GM21526 (cell line): ENCODE results near the gene MYL9.

Source experiments
- ATAC-seq: cut with Tn5 transposase; IDR thresholded peaks from one replicate; pipeline ENCODE4 v1.9.1; 2021; ENCODE audit warnings: moderate library complexity; ENCODE audit not compliant: unreplicated experiment, low FRiP score

MYL9 gene

DNA sequence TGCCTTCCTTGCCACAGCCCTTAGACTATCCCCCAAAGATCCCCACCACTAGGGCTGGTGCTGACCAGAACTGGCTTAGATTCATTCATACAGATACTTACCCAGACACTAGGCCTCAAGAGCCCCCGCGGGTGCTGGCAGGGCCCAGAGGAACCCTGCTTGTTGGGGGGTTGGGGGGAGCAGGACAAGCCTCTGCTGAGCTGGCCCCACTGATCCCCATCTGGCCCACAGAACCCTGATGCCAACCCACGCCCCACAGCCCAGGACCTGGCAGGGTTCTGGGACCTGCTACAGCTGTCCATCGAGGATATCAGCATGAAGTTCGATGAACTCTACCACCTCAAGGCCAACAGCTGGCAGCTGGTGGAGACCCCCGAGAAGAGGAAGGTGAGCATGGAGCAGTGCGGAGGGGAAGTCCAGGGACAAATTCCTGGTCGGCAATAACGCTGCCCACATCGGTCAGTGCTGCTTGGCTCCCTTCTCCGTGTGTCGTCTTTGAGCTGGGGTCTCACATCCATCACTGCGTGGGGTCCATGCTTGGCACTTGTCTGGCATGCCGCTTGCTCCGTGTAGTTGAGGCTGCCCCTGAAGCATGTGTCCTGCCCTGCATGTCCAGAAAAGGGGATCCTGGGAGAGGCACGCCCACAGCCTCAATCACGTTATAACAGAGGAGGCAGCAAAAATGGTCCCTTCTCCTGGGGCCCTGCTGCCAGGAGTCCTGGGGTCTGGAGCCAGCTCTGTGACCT lies 15.5 kb upstream of the MYL9 start:
- ATAC-seq: no peak

DNA sequence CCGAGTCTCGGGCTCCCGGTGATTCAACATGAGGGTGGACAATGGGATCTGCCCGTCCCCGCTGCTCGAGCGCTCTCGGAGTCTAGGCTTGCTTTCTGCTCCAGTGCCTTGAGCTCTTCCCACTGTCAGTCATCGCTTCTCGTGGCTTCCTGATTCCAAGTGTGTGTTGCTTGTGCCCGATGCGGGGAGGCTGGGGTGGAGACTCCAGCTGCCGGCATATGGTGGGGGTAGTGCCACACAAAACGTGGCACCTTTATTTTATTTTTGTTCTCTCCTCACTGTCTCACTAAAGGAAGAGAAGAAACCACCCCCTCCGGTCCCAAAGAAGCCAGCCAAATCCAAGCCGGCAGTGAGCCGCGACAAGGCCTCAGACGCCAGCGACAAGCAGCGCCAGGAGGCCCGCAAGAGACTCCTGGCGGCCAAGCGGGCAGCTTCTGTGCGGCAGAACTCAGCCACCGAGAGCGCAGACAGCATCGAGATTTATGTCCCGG lies 14.8 kb upstream of the MYL9 start:
- no peak for ATAC-seq

- no peak for ATAC-seq
These were observed 13.8 kb upstream of the MYL9 start for GRCh38 chr20:36527331-36528125.

GRCh38 chr20:36528176-36528874 lies 13.0 kb upstream of the MYL9 start:
- no peak for ATAC-seq

- no peak for ATAC-seq
These were observed 12.4 kb upstream of the MYL9 start for GRCh38 chr20:36528875-36529417.

DNA sequence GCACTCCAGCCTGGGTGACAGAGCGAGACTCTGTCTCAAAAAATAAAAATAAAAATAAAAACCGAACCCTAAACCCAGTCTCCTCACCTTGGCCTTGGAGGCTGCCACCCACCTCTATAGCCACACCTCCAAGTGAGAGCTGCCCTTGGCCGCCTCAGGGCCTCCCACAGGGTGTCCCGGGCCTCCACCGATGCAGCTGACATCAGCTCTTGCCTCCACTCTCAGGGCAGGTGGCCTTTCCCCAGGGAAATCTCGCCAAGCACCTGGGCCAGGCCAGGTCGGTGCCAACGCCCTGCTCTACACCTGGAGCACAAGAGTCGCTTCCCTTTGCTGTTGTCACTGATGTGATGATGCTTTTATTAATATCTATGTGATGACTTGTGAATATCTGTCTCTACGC lies 8.9 kb upstream of the MYL9 start:
- ATAC-seq: no peak

GRCh38 chr20:36532822-36533221 lies 8.5 kb upstream of the MYL9 start:
- no peak for ATAC-seq

DNA sequence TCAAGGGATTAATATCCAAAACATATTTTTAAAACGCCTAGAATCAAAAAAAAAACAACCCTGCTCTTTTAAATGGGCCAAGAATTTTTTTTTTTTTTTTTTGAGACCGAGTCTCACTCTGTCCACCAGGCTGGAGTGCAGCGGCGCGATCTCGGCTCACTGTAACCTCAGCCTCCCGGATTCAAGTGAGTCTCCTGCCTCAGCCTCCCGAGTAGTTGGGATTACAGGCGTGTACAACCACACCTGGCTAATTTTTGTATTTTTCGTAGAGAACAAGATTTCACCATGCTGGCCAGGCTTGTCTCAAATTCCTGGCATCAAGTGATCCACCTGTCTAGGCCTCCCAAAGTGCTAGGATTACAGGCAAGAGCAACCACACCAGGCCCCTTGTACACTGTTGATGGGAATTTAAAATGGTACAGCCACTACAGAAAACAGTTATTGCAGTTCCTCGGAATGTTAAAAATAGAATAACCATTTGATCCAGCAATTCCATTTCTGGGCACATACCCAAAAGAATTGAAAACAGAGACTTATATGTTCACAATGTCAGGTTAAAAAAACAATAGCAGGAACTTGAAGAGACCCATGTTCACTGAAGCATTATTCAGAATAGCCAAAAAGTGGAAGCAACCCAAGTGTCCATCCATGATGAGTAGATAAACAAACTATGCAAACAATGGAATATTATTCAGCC lies 3.1 kb upstream of the MYL9 start:
- no peak for ATAC-seq

GRCh38 chr20:36540551-36541211 lies 638 bp upstream of the MYL9 start:
- ATAC-seq: no peak

GRCh38 chr20:36541768-36542488 lies 609 bp downstream of the MYL9 start:
- no peak for ATAC-seq

GRCh38 chr20:36542516-36543183 lies 1.3 kb downstream of the MYL9 start:
- no peak for ATAC-seq

GRCh38 chr20:36543184-36544133 lies 2.1 kb downstream of the MYL9 start:
- ATAC-seq: no peak

- ATAC-seq: no peak
These were observed 3.1 kb downstream of the MYL9 start for GRCh38 chr20:36544134-36545018.

GRCh38 chr20:36546111-36546736 lies 4.9 kb downstream of the MYL9 start:
- ATAC-seq: no peak

DNA sequence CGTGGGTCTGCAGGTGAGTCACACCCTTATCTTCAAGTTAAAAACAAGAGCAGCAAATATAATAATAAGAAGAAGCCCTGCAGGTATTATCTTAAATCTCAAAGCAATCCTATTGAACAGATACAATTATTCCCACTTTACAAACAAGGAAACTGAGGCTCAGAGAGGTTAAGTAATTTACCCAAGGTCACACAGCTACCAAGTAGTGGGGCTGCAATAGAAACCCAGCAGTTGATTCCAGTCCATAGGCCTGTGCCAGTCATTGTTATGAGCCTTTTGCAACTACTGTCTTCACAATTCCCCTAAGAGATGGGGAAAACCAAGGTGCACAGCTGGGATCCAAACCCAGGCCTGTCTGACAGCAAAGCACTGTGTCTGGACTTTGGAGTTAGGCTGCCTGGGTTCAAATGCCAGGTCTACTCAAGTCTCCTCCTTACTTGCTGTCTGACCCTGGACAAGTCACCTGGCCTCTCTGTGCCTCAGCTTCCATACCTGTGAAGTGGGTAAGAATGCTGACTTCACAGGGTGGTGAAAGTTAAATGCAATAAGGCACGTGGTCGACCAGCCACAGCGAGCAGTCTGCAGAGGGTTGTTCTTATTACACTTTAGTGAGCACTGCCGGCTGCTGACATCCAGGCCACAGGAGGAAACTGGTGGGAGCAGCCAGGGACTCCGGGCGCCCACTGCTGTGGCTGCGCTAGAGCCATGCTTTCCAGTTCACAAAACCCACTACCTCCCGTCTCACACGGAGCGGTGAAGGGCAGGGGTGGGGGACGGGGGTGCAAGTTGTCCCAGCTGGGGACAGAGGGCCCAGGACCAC lies 6.1 kb downstream of the MYL9 start:
- ATAC-seq: no peak
